HCT116 (cell line): ENCODE data around the gene ATG16L2. TPM values are rescaled to one million over a fixed set of nuclear protein-coding genes. Genes with fewer than 3 reads are reported as not detected.

ENCODE experiments used
- ATAC-seq: fragments of 200-7000 bp; cut with Tn5 transposase; 2 replicates; pipeline ENCODE4 v1.9.1; 2020; ENCODE audit warnings: mild to moderate bottlenecking, moderate library complexity
- BruUV-seq: library from RNA; stranded (reverse); fragments of 400-500 nt; replicated peaks from 2 replicates; lab custom pipeline; 2021; lab: Mats Ljungman, UMichigan
- CTCF ChIA-PET: fragments of 300-600 bp; sonication (Branson Sonifier 250); formaldehyde crosslinking; loops from one replicate; lab custom pipeline; 2021; ENCODE audit warnings: antibody characterized with exemption; lab: Charles Lee
- POLR2A ChIA-PET: fragments of 300-600, 350-600 bp; sonication (Branson Sonifier 250); formaldehyde crosslinking; loops from one replicate; lab custom pipeline; 2021; ENCODE audit warnings: antibody characterized with exemption; lab: Charles Lee
- RAD21 ChIA-PET, 2 experiments: fragments of 300-600 bp; sonication (Branson Sonifier 250); formaldehyde crosslinking; loops; one replicate each; lab custom pipeline; 2023; ENCODE audit warnings: low total read pairs in 2 of 2; ENCODE audit not compliant: uncharacterized antibody in 2 of 2, unreplicated experiment in 2 of 2, low non-redundant PET in 1 of 2; lab: Charles Lee
- DNase-seq: peaks from one replicate; pipeline ENCODE4 v3.0.0-alpha.2; 2010; ENCODE audit warnings: low read depth, low spot score
- H2AFZ ChIP-seq: fragments of 200-600 bp; shearing (Covaris generic), sonication (generic); 2 replicates; pipeline ENCODE4 v1.6.1; 2017; ENCODE audit warnings: low read depth, mixed run types, mixed read lengths, antibody characterized with exemption, low read length; ENCODE audit not compliant: poor library complexity, severe bottlenecking
- H3K27ac ChIP-seq: 2 replicates; pipeline ENCODE4 v1.5.1; 2012; ENCODE audit warnings: low read depth, low read length
- H3K27me3 ChIP-seq: fragments of 200-600 bp; sonication (generic); 2 replicates; pipeline ENCODE4 v1.6.1; 2016; ENCODE audit warnings: mixed run types, low read length, mixed read lengths; ENCODE audit not compliant: insufficient read depth
- H3K36me3 ChIP-seq, 2 experiments: fragments of 200-500 bp in 1 of 2; fragments of 200-600 bp in 1 of 2; sonication (Bioruptor generic) in 1 of 2; sonication (generic) in 1 of 2; 2 replicates each; pipeline versions ENCODE4 v1.5.1 to v1.6.1; 2014 to 2016; ENCODE audit warnings: low read length in 2 of 2, inconsistent platforms in 1 of 2, mixed read lengths in 1 of 2, mixed run types in 1 of 2; ENCODE audit not compliant: insufficient read depth in 2 of 2, control insufficient read depth in 1 of 2
- H3K4me1 ChIP-seq, 2 experiments: fragments of 200-600 bp in 1 of 2; sonication (generic) in 1 of 2; 2 replicates each; pipeline versions ENCODE4 v1.5.1 to v1.6.1; 2012 to 2017; ENCODE audit warnings: low read length in 2 of 2, inconsistent platforms in 1 of 2, mild to moderate bottlenecking in 1 of 2, mixed read lengths in 1 of 2, mixed run types in 1 of 2, moderate library complexity in 1 of 2; ENCODE audit not compliant: insufficient read depth in 2 of 2, control insufficient read depth in 1 of 2
- H3K4me2 ChIP-seq: fragments of 200-600 bp; sonication (generic); 2 replicates; pipeline ENCODE4 v1.6.1; 2017; ENCODE audit warnings: mixed run types, low read length, mixed read lengths
- H3K4me3 ChIP-seq, 2 experiments: fragments of 200-600 bp in 1 of 2; sonication (generic) in 1 of 2; replicated peaks in 1 of 2; 2 replicates each; pipeline ENCODE4 v1.5.1; 2011 to 2016; ENCODE audit warnings: low read length in 2 of 2, control low read depth in 1 of 2, low read depth in 1 of 2, mild to moderate bottlenecking in 1 of 2, mixed read lengths in 1 of 2, mixed run types in 1 of 2
- H3K79me2 ChIP-seq: fragments of 200-600 bp; sonication (generic); 2 replicates; pipeline ENCODE4 v1.6.1; 2017; ENCODE audit warnings: mild to moderate bottlenecking, mixed run types, low read length, moderate library complexity, mixed read lengths; ENCODE audit not compliant: insufficient read depth
- H3K9ac ChIP-seq: fragments of 200-600 bp; sonication (generic); 2 replicates; pipeline ENCODE4 v1.6.1; 2016; ENCODE audit warnings: low read length, mixed read lengths
- H3K9me2 ChIP-seq: fragments of 200-600 bp; sonication (generic), shearing (Covaris generic); 2 replicates; pipeline ENCODE4 v1.6.1; 2017; ENCODE audit warnings: mixed run types, mild to moderate bottlenecking, moderate library complexity; ENCODE audit not compliant: insufficient read depth
- H3K9me3 ChIP-seq, 2 experiments: fragments of 200-500 bp in 1 of 2; fragments of 200-600 bp in 1 of 2; sonication (Bioruptor generic) in 1 of 2; sonication (generic) in 1 of 2; 2 replicates each; pipeline ENCODE4 v1.6.1; 2014 to 2017; ENCODE audit warnings: low read length in 2 of 2, mixed read lengths in 2 of 2, inconsistent platforms in 1 of 2, low read depth in 1 of 2, mild to moderate bottlenecking in 1 of 2, mixed run types in 1 of 2, moderate library complexity in 1 of 2; ENCODE audit not compliant: control insufficient read depth in 1 of 2, insufficient read depth in 1 of 2
- H4K20me1 ChIP-seq: fragments of 200-600 bp; sonication (generic), shearing (Covaris generic); 2 replicates; pipeline ENCODE4 v1.6.1; 2017; ENCODE audit warnings: mixed run types, mild to moderate bottlenecking, moderate library complexity; ENCODE audit not compliant: insufficient read depth
- CBX3 ChIP-seq: IDR thresholded peaks from 2 replicates; pipeline ENCODE4 v1.6.1; 2012; ENCODE audit warnings: low read depth
- CEBPB ChIP-seq: IDR thresholded peaks from 2 replicates; pipeline ENCODE4 v1.6.1; 2012; ENCODE audit warnings: low read depth
- EGR1 ChIP-seq: IDR thresholded peaks from 2 replicates; pipeline ENCODE4 v1.6.1; 2012; ENCODE audit warnings: low read depth
- ELF1 ChIP-seq: IDR thresholded peaks from 2 replicates; pipeline ENCODE4 v1.6.1; 2012; ENCODE audit warnings: low read depth, borderline replicate concordance
- EZH2 ChIP-seq: fragments of 200-600 bp; sonication (generic); IDR thresholded peaks from 2 replicates; pipeline ENCODE4 v1.6.1; 2017; ENCODE audit warnings: antibody characterized with exemption, mixed run types
- FOSL1 ChIP-seq: IDR thresholded peaks from 2 replicates; pipeline ENCODE4 v1.6.1; 2012; ENCODE audit warnings: low read depth
- JUND ChIP-seq: IDR thresholded peaks from 2 replicates; pipeline ENCODE4 v1.6.1; 2012
- MAX ChIP-seq: IDR thresholded peaks from 2 replicates; pipeline ENCODE4 v1.6.1; 2012
- POLR2A ChIP-seq: IDR thresholded peaks from 2 replicates; pipeline ENCODE4 v1.7.0; 2011; ENCODE audit warnings: borderline replicate concordance; ENCODE audit not compliant: insufficient read depth, insufficient read length; ENCODE audit errors: extremely low read depth
- POLR2AphosphoS5 ChIP-seq: IDR thresholded peaks from 2 replicates; pipeline ENCODE4 v1.6.1; 2011; ENCODE audit warnings: mild to moderate bottlenecking, low read depth, low read length, moderate library complexity
- RAD21 ChIP-seq: IDR thresholded peaks from 2 replicates; pipeline ENCODE4 v1.6.1; 2012; ENCODE audit warnings: low read depth, mild to moderate bottlenecking
- SIN3A ChIP-seq: IDR thresholded peaks from 2 replicates; pipeline ENCODE4 v1.6.1; 2012; ENCODE audit warnings: low read depth
- TCF7L2 ChIP-seq: IDR thresholded peaks from 2 replicates; pipeline ENCODE4 v1.7.0; 2011; ENCODE audit warnings: borderline replicate concordance, inconsistent platforms; ENCODE audit not compliant: insufficient read depth, insufficient read length; ENCODE audit errors: extremely low read depth
- YY1 ChIP-seq: IDR thresholded peaks from 2 replicates; pipeline ENCODE4 v1.6.1; 2011; ENCODE audit warnings: low read length, low read depth, moderate library complexity, mild to moderate bottlenecking; ENCODE audit not compliant: insufficient replicate concordance; ENCODE audit errors: extremely low read depth
- intact Hi-C: fragments of 100-400 bp; cut with micrococcal nuclease; formaldehyde crosslinking; loops from 2 replicates; pipeline ENCODE4 v1.10.0; 2022
- total RNA-seq: library from RNA; stranded (reverse); gene quantifications from one replicate; pipeline ENCODE4 v1.2.1, GENCODE V29; 2021; ENCODE audit not compliant: unreplicated experiment

ATG16L2 gene
- total RNA-seq, 1 experiment from 2014 or later = 15.2 TPM

GRCh38 chr11:72842126-72842525 is 27.9 kb downstream of the ATG16L2 start:
- Histone ChIP-seq H3K4me2 (no peak overlapping the region), H2AFZ (no peak overlapping the region), H3K4me1 (peaks cover 9 to 11% of the 10 kb centered on the region in 2 experiments), H3K9ac (no peak overlapping the region), H3K27ac (no peak overlapping the region), H3K27me3 (no peaks in the 10 kb centered on the region), H3K9me2 (no peaks in the 10 kb centered on the region), H3K9me3 (no peaks in the 10 kb centered on the region), H3K4me3 (no peak overlapping the region), H3K79me2 (no peaks in the 10 kb centered on the region), H3K36me3 (0 out of 4 replicates have a peak, but pooled peaks cover 0 to 4% of the 10 kb centered on the region in 2 experiments), H4K20me1 (no peaks in the 10 kb centered on the region)
- ChIA-PET CTCF (interaction anchor here (2.1 kb wide), 1 partner anchor 11 kb away, joined by 5 read pairs; no protein-coding TSS in a partner anchor), POLR2A (no interaction called here), RAD21 (no interaction called here)
- intact Hi-C loops = no loop called here
- BruUV-seq = no TSS peak
- ATAC-seq (no peak), DNase-seq (no peak)
- TF ChIP-seq CBX3 (no peak), POLR2AphosphoS5 (no peak), ELF1 (no peak), EZH2 (no peak), JUND (no peak), YY1 (no peak), POLR2A (no peak), RAD21 (no peak), SIN3A (no peak), MAX (no peak), TCF7L2 (no peak), EGR1 (no peak), CEBPB (no peak), FOSL1 (no peak)
